HG03575 (cell line): ENCODE results near the gene CORIN.

Experiments used
- ATAC-seq: cut with Tn5 transposase; IDR thresholded peaks from one replicate; pipeline ENCODE4 v1.9.1; 2021; ENCODE audit not compliant: unreplicated experiment, insufficient number of reproducible peaks, low FRiP score; ENCODE audit errors: extremely low read depth

The CORIN gene

DNA sequence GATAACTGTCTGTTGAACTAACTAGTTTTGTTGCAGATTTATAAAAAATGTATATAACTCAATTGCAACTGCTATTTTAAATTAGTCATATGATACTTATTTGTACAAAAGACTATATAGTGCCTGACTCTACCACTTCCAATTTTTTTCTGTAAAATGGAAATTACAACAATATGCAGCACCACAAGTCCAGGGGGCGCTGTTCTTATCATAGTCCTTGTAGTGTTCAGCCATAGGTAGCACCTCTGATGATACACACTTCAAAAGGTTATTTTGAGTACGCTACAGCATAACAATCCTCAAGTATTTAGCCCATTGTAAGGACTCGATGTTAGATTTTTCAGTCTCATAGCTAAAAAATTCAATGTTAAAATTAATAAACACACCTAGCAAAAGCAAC, 174.9 kb downstream of the CORIN start:
- ATAC-seq, result no peak

DNA sequence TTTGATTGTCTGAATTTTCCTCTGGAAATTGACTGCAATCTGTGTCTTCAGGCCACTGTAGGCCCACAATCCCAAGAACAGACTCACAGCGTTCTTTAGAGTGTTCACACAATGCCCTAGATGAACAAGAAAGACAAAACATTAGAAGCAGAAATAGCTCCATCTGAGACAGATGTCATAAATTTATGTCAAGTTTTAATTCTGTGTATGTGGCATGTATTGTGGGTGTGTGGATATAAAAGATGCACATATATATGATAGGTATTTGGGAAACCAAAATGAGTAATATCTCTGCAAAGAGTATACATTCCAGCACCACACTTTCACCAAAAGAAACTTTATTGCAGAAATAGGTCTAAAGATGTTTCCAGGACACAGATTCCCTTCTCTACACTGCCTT, 176.1 kb downstream of the CORIN start:
- ATAC-seq, result no peak

DNA sequence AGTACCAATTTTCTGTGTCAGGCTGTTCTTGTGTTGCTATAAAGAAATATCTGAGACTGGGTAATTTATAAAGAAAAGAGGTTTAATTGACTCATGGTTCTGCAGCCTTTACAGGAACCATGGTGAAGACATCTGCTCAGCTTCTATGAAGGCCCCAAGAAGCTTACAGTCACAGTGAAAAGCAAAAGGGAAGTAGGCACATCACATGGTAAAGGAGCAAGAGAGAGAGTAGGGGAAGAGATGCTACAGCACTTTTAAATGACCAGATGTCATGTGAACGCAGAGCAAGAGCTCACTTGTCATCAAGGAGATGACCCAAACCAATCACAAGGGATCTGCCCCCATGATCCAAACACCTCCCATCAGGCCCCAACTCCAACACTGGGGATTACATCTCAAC, 178.5 kb downstream of the CORIN start:
- ATAC-seq, result no peak

DNA sequence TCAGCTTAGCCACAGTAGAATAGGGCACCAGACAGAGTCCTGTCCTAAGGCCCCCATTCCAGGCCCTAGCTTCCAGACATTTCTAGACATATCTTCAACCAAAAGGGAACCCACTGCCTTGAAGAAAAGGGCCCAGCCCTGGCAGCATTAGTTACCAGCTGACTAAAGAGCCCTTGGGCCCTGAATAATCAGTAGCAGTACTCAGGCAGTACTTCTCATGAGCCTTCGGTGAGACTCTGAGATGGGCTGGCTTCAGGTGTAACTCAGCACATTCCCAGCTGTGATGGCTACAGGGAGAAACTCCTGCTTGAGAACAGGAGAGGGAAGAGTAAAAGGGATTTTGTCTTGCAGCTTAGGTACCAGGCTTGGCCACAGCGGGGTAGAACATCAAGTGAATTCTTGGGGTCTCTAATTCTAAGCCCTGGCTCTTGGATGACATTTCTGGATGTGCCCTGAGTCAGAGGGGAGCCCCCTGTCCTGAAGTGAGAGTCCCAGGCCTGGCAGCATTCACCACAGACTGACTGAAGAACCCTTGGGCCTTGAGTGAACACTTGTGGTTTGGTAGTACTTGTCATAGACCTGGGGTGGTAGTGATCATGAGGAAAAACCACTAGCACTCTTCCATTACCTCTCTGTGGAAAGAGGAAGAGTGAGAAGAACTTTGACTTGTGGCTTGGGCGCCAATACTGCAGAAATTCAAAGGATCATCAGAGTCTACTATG, 182.7 kb downstream of the CORIN start:
- ATAC-seq, result no peak

DNA sequence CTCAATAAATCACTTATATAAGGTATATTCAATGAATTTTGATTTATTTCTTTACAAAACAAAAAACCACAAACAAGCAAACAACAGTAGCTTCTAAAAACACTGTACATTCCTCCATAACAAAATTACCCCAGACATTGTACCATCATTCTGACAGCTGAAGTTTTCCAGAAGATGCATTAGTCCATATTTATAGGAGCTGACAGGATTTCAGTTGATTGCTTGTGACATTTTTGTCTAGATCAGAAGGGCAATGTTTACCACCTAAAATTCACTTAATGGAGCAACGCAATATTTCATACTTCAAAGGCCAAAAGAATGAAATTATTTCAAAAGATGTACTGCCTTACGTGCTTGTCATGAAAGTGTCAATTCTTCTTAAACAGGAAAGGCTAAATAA, 185.8 kb downstream of the CORIN start:
- ATAC-seq, result no peak

DNA sequence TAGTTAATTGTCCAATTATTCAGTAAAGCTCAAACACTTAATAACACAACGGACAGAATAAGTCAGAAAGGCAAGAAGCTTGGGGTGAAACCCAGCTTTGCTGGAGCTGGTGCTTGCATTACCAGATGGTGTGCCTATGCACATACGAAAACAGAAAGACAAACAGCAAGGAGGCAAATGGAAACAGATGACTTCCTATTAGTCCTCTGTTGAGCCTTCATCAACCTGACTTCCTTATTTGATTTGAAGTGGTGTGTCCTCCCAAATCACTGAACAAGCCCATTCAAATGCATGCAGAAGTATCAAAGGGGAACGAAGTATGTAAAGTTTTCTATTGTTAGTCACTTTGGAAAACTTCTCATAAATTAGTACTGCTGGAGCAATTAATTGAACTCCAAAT, 186.6 kb downstream of the CORIN start:
- ATAC-seq, result no peak

DNA sequence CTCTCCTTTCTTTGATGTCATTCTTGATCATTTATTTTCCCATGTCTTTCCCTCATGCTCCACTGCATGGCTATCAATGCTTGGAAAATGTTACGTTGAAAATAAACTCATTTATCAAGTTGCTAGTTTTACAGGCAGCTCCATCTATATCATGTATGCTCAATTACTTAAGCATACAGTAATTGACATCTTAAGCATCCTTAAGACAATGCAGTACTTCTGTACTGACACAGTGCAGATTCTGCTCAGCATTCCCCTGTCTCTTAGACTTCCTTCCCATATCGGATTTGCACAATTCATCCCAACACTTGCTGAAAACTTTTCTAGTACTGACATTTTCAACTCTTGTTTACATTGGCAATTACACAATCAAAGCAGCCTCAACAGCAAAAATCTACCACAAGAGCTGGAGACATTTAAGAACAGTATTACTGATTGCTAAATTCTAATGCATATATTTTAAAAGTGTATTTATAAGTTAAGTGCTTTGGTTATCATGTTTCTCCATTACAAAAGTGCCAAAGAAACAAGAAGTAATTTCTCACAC, 187.2 kb downstream of the CORIN start:
- no peak for ATAC-seq

DNA sequence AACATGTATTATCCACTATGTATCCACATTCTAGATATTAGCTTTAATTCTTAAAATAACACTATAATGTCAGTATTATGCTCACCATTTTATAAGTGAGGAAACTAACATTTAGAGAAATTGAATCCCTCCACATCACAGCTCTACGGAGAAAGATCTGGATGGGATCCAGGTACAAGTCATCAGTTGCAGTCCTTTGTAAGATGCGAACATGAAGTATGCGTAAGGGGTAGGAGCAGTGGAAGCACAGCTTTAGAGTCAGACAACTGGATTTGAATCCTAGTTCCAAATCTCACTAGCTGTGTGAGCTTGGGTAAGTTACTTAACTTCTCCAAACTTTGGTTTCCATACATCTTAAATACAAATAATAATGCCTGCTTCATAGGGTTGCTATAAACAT, 190.3 kb downstream of the CORIN start:
- ATAC-seq, result no peak

DNA sequence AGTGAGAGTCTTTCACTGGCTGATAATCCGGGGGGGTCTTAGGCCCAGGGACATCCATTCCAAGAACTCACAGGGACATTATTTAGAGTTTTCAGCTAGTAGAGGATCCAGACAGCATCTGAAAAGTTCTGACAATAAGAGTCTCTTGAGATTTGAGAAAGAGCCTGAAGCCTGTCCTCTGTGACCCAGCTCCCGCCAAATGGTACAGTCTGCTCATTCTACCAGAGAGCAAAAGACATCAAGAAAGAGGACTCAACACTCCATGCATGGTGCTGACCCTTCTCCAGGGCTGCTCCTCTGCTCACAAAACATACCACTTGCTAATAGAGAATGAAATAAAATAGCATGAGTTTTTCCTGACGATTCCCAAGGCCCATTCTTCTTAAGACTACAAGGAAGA, 190.8 kb downstream of the CORIN start:
- no peak for ATAC-seq

DNA sequence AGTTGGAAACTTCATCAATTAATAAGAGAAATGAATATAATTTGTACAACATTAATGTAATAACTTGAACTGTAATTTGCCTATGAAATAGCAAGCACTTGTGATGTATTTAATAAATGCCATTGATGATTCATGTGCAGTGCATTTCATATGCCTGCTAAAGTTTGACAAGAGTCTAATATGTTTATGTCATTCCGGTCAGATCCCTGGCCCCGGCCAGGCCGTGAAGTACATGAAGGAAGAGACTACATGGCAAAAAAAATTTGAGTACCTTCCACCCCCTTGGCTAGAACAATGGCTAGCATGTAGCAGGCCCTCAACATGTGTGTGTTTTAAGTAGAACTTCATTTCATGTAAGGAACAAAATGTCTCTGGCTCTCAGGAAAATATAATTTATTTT, 191.5 kb downstream of the CORIN start:
- no peak for ATAC-seq

DNA sequence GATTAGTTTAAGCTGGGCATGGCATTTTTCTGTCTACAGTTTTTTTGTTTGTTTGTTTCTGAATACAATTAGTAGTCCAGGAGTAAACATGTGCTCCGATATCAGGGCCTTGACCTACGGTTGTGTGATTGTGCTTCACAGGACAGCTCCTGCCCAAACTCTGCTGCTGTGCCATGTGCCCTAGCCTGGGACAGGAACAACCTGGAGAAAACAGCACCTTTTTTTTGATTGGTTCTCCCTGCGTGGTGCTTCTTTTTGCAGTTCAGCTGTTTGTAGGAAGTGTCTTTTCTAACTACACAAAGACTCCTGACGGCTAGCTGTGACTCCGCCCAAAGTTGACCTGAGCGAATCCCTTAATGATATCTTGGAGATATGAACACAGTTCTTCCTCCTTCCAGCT, 194.0 kb downstream of the CORIN start:
- ATAC-seq, result no peak

DNA sequence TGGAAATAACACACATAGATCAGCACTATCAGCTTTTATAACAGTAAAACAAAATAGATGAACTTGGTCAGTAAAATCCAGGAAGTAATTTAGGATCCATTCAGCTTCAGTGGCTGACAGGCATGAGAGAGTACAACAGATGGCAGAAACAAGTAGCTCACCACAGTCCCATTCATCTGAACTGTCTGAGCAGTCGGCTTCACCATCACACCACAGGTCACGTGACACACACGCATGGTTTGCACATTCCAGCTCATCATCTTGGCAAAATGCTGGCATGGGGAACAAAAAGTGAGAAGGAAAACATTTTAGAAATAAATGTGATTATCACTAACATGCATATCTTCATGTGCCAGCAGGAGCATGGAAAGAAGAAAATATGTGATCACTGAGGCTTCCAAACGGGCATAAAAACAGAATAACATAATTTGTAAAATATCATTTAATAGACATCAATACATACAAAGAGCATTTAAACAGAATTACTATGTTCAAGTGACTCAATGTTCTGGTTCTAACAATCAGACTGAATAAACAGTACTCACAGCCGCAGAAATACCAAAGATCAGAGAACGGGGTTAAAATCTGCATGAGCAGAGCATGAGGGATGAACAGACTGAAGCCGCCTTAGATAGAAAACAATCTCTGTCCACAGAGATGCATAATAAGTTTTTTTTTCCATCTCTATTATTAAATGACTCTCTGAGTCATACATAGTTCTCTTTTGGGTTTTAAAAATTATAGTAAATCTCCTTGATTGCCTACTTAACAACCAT, 194.7 kb downstream of the CORIN start:
- no peak for ATAC-seq

DNA sequence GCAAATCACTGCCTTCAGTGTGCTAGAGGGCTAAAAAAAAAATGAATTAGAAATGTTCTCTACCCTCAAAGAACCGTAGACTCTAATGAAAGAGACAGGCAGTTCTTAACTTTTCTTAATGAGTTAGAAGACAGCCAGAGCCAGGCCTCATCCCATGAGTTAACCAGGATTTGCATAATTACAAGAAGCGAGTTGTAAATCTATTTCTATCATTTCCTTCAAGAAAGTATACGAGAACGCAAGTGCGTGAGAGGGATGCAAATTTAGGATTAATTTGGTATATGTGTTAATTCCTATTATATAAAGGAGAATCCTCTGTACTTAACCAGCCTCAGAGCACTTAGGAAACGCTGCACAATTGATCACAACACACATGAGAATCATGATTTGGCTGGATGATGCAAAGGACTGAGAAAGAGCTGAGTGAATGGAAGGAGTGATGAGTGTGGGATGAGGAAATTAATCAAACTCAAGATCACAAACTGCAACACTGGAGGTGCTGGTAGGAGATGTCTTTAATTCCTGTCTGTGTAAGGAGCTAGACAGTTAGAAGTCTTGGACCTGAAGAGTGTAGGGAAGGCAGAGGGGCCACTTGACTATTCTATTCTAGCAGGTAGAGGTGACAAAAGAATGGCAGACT, 195.6 kb downstream of the CORIN start:
- ATAC-seq, result no peak

DNA sequence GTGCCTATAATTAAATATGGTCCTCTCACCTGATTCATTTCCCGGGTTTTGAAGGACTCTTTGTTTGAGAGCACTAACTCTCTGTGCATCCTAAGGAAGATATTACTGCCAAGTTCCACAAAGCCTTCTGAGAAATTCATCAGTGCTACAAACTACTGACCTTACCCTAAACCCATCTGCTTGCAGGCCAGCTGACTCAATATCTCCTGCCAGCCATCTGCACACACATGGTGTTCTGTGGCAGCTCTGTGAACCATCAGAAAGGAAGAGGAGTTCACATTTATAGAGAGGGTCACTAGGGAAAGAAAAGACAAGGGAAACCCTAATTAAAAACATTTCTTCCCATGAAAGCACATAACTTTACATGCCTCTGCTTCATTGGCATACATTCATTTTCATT, 196.1 kb downstream of the CORIN start:
- ATAC-seq, result no peak

DNA sequence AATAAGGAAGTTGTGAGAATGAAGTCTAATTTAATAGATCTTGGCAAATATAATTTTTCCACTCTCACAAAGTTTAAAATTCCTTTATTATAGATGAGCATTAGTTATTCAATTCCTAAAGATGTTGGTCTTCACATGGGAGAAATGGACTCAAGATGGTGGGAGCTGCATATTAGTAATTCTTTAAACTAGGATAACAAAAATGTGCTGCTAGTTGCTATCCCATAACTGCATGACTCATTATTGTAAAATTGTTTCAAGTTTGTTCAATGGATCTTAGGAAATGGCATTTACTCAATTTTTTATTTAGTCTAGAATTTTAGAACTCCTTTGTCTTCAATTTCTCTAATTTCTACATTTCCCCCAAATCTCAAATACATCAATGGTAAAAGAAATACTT, 197.0 kb downstream of the CORIN start:
- ATAC-seq, result no peak

DNA sequence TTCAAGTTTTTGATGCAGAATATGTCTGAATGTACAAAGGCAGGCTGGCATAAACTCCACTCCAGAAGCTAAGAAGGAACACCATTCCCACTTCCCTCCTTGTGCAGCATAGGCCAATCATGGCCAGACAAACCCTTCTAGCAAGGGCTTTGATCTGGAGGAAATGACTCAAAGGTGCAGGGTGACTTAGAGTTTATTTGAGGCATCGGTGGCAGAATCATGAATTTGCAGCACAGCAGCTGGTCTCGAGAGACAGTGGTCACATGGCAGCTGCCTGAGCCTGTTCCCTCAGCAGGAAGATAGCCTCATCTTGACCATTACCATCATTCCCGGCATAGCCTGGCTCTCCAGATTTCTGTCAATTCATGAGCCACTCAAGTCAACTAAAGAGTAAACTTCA, 198.3 kb downstream of the CORIN start:
- ATAC-seq, result no peak

DNA sequence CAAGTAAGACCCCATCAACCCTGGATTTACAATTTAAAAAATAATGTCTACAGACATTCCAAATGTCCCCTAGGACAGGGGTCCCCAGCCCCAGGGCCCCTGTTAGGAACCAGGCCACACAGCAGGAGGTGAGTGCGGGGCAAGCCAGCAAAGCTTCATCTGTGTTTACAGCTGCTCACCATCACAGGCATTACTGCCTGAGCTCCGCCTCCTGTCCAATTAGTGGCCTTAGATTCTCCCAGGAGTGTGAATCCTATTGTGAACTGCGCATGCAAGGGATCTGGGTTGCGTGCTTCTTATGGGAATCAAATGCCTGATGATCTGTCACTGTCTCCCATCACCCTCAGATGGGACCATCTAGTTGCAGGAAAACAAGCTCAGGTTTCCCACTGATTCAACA, 206.7 kb downstream of the CORIN start:
- ATAC-seq, result no peak

DNA sequence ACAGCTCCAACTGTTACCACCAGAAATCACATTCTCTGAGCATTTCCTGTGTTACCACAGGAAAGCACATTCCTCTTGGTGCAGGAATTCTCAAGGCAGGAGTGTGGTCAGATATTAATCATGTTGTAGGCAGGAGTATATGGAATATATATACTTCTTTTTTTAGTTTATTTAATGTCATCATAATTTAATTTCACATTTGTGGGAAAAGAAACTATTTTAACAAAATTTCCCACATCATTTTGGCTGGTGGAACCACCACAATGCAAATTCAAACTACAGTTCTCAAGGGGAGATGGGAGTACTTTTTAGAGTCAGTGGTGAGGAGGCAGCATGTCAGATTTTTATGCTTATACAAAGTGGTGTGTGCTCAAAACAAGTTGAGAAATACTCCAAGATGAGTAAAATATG, 213.8 kb downstream of the CORIN start:
- no peak for ATAC-seq

DNA sequence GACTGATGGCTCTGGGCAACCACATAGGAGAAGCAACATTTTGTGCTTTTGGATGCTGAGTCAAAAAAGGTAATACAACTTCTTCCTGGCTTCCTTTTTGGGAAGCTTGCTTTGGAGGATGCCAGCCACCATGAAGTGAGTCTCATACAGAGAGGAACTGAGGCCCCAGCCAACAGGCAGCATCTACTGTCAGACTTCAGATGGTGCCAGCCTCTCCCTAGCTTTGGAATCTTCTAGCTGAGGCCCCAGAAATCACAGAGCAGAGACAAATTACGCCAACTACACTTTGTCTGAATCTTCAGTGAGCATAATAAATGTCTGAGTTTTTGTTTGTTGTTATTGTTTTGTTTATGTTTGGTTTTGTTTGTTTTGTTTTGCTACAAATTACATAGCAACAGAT, 216.7 kb downstream of the CORIN start:
- ATAC-seq, result no peak

DNA sequence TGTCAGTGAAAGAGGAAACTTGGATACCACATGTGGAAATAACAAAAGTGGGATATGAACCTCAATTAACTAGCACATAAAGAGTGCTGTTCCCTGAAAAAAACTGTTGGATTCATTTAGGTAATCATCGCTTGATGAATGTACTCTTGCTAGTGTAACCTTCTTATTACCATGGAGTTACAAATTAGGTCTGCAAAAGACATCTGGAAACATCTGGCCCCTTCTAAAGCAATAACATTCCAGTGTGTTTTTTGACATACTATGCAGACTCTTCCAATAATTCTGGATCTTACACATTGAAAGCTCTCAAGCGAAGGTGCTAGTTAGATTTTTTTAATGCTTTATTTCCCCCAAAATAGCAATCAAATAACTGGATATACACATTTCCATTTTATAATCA, 218.2 kb downstream of the CORIN start:
- ATAC-seq, result no peak
